Osteocyte (in vitro differentiated cells): ENCODE measurements around the gene NPR1. TPM values are rescaled to one million over a fixed set of nuclear protein-coding genes. Genes with fewer than 3 reads are reported as not detected.
A peak's percentile ranks its signal among the peaks of the same experiment; 100 is the strongest.

Source experiments
- DNase-seq: peaks from one replicate; pipeline ENCODE4 v3.0.0; 2021; ENCODE audit warnings: mixed read lengths; ENCODE audit not compliant: unreplicated experiment; ENCODE audit errors: extremely low spot score
- H3K27ac Mint-ChIP-seq: one replicate; pipeline ENCODE4 v1.8.0; 2021; ENCODE audit warnings: mild to moderate bottlenecking, mixed read lengths; ENCODE audit not compliant: unreplicated experiment
- H3K27me3 Mint-ChIP-seq: one replicate; pipeline ENCODE4 v1.8.0; 2021; ENCODE audit warnings: mixed read lengths; ENCODE audit not compliant: unreplicated experiment
- H3K36me3 Mint-ChIP-seq: one replicate; pipeline ENCODE4 v1.8.0; 2021; ENCODE audit warnings: mixed read lengths; ENCODE audit not compliant: unreplicated experiment
- H3K4me1 Mint-ChIP-seq: one replicate; pipeline ENCODE4 v1.8.0; 2021; ENCODE audit warnings: mixed read lengths; ENCODE audit not compliant: unreplicated experiment
- H3K4me3 Mint-ChIP-seq: one replicate; pipeline ENCODE4 v1.8.0; 2021; ENCODE audit warnings: mild to moderate bottlenecking, moderate library complexity, mixed read lengths; ENCODE audit not compliant: unreplicated experiment
- H3K9me3 Mint-ChIP-seq: one replicate; pipeline ENCODE4 v1.8.0; 2021; ENCODE audit warnings: mixed read lengths; ENCODE audit not compliant: unreplicated experiment
- CTCF ChIP-seq: fragments of 200-600 bp; sonication (generic); IDR thresholded peaks from 2 replicates; pipeline ENCODE4 v1.5.0; 2021; ENCODE audit warnings: antibody characterized with exemption, mild to moderate bottlenecking, moderate library complexity
- total RNA-seq: library from RNA; stranded (reverse); gene quantifications from 2 replicates; pipeline ENCODE4 v1.2.1, GENCODE V29; 2021

Gene NPR1
- total RNA-seq, 1 donor from 2014 or later: 0.16 TPM

GRCh38 chr1:153643100-153643499, 35.4 kb upstream of the NPR1 start:
- no peak for DNase-seq
- peaks cover 2% of the 10 kb centered on the region for H3K4me1 Mint-ChIP-seq
- peaks cover 63% of the 10 kb centered on the region for H3K36me3 Mint-ChIP-seq
- no peak overlapping the region for H3K4me3 Mint-ChIP-seq
- no peaks in the 10 kb centered on the region for H3K9me3 Mint-ChIP-seq
- no peak overlapping the region for H3K27ac Mint-ChIP-seq
- no peaks in the 10 kb centered on the region for H3K27me3 Mint-ChIP-seq
- no peak for TF ChIP-seq CTCF

- no peak for DNase-seq
- no peak overlapping the region for H3K4me3 Mint-ChIP-seq
- peaks cover 2% of the 10 kb centered on the region for H3K4me1 Mint-ChIP-seq
- no peaks in the 10 kb centered on the region for H3K9me3 Mint-ChIP-seq
- peaks cover 57% of the 10 kb centered on the region for H3K36me3 Mint-ChIP-seq
- H3K27me3 Mint-ChIP-seq: no peaks in the 10 kb centered on the region
- no peak for TF ChIP-seq CTCF
- no peak overlapping the region for H3K27ac Mint-ChIP-seq
Observed at GRCh38 chr1:153643816-153644215, 34.7 kb upstream of the NPR1 start.

- Mint-ChIP-seq H3K4me3 (no peak overlapping the region), H3K27me3 (no peaks in the 10 kb centered on the region), H3K27ac (no peak overlapping the region), H3K36me3 (peaks cover 41% of the 10 kb centered on the region), H3K9me3 (no peaks in the 10 kb centered on the region), H3K4me1 (peaks cover 6% of the 10 kb centered on the region)
- no peak for DNase-seq
- TF ChIP-seq CTCF: no peak
Observed at GRCh38 chr1:153646672-153647345, 31.7 kb upstream of the NPR1 start.

- Mint-ChIP-seq H3K36me3 (peaks cover 37% of the 10 kb centered on the region), H3K27ac (peak overlapping the region; percentile 73), H3K4me1 (peaks cover 6% of the 10 kb centered on the region), H3K4me3 (no peak overlapping the region), H3K9me3 (no peaks in the 10 kb centered on the region), H3K27me3 (no peaks in the 10 kb centered on the region)
- no peak for TF ChIP-seq CTCF
- no peak for DNase-seq
Observed at GRCh38 chr1:153647346-153647714, 31.2 kb upstream of the NPR1 start.

GRCh38 chr1:153648000-153648643, 30.4 kb upstream of the NPR1 start:
- Mint-ChIP-seq H3K4me1 (peaks cover 6% of the 10 kb centered on the region), H3K9me3 (no peaks in the 10 kb centered on the region), H3K36me3 (peaks cover 34% of the 10 kb centered on the region), H3K4me3 (no peak overlapping the region), H3K27me3 (no peaks in the 10 kb centered on the region), H3K27ac (no peak overlapping the region)
- DNase-seq: no peak
- TF ChIP-seq CTCF: no peak
